IPS-NIHi7 (cell line): Measurements from ENCODE around the gene ZSCAN18.

ENCODE experiments used
- DNase-seq: peaks from one replicate; pipeline ENCODE4 v3.0.0; 2012; ENCODE audit warnings: mixed read lengths; ENCODE audit errors: extremely low spot score

Gene ZSCAN18

DNA sequence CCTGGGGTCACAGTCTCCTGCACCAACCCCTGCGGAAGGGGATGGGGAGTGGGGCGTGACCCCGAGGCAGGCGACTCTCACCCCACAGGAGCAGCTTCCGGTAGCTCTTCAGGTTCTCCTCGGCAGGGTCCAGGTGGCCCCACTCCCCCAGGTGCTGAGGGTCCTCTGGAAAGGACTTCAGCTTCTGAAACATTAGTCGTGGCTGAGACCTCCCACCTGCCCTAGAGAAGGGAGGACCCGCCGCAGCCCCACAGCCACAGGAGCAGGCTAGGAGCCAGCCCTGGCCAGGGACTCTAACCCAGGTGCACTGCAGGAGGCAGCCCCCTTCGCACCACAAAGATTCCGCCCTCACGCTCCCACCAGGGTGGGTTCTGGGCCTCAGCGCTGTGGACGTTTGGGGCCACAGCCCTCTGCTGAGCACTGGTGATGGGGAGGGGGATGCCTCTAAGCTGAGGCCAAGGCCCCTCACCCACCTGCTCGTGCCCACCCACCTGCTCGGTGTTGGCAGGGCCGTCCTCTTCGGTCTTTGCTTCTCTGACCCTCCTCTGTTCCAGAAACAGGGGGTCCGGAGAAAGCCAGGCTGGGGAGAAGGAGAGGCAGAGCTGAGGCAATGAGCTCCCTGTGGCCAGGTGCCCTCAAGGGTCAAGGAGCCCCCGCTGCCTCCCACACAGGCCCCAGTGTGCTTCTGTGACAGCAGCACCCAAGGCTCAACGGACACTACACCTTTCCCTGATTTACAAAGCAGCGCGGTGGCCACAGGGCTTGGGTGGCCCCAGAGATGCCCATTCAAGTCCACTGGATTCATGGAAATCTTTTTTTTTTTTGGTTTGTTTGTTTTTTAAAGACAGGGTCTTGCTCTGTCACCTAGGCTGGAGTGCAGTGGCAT is 11.0 kb downstream of the ZSCAN18 start:
- no peak for DNase-seq

DNA sequence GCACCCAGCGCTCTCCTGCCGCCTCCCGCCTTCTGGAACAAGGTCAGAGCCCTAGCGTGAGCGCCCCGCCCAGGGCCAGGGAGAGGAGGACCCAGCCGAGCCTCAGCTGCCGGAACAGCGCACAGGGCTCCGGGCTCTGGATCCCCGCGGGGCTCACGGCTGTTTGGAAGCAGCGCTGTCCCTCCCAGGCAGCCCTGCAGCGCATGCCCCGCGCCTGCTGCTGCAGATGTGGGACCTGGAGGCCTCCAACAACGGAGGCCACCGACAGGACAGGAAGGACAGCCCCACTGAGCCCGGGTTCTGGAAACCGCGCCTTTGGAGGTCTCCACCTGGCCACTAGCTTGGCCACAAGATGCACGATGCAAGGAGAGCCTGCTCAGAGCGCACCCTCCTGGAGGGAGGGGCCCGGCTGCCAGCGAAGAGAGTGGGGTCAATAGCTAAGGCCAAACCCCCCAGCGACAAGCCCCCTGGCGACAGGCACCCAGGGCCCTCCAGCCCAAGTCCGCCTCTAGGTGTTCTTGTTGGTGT is 12.6 kb downstream of the ZSCAN18 start:
- no peak for DNase-seq

DNA sequence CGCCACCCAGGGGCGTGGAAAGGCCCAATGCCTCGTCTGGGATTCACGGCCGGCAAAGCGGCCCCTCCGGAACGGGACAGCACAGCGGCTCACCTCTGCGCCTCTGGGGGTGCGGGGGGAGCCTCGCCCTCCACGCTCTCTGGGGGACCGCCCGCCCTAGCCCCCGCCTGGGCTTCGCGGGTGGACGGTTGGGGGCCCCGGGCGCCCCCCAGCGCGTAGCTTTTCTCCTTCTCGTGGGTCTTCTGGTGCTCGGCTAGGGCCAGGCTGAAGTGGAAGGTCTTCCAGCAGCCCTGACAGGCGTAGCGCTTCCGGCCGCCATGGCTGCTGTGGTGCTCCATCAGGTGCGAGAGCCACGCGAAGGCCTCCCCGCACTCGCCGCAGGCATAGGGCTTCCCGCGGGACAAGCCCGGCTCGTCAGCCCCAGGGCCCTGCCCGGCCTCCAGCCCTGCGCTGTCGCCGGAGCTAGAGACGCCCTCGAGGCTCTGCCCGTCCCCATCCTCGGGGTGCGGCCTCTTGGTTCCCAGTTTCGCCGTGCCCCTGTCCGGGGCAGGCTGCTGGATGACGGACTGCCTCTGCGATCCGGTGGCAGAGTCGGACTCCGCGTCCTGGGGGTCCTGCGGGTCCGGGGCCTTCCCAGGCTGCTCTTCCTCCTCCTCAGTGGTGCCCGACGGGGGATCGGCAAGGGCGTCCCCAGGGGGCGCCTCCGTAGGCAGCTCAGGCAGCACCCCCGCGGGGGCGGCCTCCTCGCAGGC is 13.3 kb downstream of the ZSCAN18 start:
- no peak for DNase-seq

DNA sequence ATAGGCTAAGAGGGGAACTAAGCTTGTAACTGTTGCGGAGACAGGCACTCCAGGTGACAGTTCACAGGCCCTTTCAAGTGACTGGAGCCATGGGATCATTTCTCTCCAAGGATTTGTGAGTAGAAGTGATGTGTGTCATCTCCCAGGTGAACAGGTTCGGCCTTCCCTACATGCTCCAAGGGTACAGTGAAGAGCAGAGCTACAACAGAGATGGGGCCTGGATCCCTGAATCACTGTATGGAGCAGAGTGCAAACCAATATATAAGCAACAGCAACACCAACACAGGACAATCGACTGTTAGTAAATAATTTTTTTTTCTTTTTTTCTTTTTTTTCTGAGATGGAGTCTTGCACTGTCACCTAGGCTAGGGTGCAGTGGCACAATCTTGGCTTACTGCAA is 15.0 kb downstream of the ZSCAN18 start:
- no peak for DNase-seq

DNA sequence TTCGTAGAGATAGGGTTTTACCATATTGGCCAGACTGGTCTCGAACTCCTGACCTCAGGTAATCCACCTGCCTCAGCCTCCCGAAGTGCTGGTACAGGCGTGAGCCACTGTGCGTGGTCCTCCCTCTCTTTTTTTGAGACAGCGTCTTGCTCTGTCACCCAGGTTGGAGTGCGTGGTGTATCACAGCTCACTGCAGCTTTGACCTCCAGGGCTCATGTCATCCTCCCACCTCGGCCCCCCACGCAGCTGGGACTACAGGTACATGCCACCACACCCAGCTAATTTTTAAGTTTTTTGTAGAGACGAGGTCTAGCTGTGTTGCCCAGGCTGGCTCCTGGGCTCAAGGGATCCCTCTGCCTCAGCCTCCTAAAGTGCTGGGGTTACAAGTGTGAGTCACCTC is 18.2 kb downstream of the ZSCAN18 start:
- no peak for DNase-seq

DNA sequence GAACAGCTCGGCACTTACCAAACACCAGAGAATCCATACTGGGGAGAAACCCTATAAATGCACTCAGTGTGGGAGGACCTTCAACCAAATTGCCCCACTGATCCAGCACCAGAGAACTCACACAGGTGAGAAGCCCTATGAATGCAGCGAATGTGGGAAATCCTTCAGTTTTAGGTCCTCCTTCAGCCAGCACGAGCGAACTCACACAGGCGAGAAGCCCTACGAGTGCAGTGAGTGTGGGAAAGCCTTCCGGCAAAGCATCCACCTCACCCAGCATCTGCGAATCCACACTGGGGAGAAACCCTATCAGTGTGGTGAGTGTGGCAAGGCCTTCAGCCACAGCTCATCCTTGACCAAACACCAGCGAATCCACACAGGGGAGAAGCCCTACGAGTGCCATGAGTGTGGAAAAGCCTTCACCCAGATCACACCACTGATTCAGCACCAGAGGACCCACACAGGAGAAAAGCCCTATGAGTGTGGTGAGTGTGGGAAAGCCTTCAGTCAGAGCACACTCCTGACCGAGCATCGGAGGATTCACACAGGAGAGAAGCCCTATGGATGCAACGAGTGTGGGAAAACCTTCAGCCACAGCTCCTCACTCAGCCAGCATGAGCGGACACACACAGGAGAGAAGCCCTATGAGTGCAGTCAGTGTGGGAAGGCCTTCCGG is 30.7 kb downstream of the ZSCAN18 start:
- no peak for DNase-seq

DNA sequence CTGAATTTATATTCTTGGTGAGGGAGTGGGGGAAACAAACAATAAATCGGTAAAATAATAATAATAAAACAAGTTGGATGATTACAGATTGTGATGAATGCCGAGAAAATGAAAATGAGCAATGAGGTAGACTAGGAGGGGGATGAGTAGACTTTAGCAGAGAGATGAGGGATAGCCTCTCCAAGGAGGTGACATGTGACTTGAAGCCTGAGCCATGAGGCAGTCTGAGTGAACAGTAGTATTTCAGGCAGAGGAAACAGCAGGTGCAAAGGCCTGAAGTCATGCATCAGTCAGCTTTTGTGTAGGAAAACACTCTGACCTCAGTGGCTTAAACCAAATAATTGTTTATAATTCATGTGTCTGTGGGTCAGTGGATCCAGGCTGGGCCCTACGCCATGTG is 34.3 kb downstream of the ZSCAN18 start:
- DNase-seq: no peak

DNA sequence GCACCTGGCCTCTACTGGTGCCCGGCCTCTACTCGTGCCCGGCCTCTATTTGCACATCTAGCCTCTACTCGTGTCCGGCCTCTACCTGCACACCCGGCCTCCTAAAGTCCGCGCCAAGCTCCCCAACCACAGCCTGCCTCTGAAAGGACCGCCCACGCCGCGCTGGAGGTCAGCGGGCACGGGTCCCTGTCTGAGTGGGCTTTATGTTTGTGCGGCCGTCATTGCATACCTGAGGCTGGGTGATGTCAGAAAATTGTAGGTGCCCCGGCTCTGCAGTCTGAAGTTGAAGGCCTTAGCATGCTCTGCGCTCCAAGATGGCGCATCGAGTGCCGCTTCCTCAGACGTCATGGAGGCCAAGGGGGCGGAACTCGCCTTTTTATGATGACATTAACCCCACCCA is 37.8 kb downstream of the ZSCAN18 start:
- no peak for DNase-seq

DNA sequence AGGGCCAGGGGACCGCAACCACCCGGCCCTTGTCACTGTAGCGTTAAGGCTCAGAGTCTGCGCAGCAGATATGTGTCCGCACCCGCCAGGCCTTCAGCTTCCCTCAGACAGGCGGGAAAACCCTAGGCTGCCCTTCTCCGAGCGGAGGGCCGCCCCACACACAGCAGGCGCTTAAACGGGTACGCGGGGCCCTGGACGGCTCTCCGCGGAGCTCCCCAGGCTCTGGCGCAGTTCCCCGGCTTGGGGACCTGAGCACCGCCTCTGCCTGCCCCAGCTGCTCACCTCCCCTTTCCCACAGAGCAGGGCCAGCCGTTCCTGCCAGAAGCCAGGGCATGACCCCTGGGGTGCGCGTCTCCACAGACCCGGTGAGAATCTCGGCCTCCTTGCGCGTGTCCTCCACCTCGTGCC is 38.4 kb downstream of the ZSCAN18 start:
- no peak for DNase-seq

DNA sequence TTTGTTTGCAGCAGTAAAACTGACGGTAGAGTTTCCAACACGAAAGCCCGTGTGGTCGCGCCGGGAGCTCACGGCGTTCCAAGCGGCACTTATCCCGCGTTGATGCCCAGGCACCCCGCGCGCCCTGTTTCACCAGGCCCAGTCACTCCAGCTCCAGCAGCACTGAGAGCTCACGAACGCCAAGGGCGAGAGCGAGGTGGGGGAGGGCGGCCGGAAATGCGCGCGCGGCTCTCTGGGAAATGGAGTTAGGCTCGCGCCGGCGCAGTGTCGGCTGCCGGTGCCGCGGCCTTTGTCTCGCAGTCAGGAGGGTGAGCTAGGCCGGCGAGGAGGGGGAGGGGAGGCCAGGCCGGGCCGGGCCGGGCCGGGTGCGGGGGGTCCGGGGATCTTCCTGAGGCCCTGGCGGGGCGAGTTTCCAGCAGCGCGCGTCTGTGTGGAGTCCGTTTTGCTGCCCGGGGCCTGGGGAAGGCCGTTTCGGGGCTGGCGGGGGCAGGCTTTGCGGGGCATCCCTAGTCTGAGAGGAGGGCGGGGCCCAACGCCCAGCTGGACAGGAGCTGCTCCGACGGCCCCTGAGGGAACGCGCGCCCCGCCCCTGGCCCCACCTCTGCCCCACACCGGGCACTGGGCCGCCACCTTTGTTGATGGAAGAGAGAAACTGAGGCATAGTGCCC is 38.9 kb downstream of the ZSCAN18 start, which contains the start of gene ZNF135:
ZNF135 (plus strand) TSS at position 280 of the 668 bp plus-strand sequence. CDS start 721 bp downstream, outside the sequence.
- DNase-seq: peak; percentile 98

DNA sequence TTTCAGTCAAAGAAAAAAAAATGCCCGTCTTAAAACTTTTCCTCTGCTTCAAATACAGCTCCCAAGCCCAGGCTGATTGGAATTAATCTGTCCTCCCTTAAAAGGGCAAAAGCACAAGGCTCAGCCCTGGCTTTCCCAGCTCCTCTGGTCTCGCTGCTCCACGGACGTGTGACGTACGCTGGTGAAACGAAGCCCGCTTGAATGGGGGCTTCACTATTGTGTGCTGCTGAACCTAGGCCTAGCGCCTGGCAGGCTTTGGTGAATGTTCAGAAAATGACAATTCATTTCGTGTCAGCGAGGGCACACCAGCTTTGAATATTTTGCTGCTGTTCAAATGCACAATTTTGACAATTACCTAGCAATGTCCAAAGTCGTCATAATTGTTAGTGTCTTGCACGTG is 39.6 kb downstream of the ZSCAN18 start:
- DNase-seq: no peak

DNA sequence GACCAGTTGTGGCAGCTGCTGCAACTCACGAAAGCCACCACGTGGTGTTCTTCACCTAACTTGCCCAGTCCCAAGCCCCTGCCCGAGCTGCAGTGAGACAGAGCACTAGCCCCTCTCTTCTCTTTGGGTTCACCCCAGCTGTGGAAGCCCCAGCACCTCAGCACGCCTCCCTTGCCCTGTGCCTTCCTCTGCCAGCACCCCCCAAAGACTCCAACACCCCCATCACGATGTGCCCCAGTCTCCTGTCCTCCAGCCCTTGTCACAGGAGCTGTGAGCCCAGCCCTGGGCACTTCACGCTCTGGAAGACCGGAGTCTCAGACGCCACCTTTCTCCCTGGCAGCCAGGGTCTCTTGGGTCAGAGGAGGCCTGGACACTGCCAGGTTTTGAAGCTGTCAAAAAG is 41.2 kb downstream of the ZSCAN18 start:
- no peak for DNase-seq

DNA sequence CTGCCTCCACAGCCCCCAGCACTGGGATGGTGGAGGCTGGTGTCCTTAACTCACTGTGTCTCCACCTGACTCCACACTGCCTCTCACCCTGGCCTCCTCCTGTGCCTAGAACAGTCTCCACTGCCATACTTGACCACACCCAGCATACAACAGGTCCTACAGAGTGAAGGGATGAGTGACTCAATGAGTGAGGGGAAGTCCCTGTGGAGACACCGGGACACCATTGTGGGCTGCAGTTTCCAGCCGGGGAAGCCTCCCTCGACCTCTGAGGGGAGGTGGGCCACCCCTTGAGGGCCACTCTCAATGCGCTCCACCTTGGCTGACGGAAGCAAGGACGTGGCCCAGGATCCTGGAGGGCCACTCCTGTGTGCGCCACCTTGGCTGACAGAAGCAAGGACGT is 41.8 kb downstream of the ZSCAN18 start:
- DNase-seq: no peak

DNA sequence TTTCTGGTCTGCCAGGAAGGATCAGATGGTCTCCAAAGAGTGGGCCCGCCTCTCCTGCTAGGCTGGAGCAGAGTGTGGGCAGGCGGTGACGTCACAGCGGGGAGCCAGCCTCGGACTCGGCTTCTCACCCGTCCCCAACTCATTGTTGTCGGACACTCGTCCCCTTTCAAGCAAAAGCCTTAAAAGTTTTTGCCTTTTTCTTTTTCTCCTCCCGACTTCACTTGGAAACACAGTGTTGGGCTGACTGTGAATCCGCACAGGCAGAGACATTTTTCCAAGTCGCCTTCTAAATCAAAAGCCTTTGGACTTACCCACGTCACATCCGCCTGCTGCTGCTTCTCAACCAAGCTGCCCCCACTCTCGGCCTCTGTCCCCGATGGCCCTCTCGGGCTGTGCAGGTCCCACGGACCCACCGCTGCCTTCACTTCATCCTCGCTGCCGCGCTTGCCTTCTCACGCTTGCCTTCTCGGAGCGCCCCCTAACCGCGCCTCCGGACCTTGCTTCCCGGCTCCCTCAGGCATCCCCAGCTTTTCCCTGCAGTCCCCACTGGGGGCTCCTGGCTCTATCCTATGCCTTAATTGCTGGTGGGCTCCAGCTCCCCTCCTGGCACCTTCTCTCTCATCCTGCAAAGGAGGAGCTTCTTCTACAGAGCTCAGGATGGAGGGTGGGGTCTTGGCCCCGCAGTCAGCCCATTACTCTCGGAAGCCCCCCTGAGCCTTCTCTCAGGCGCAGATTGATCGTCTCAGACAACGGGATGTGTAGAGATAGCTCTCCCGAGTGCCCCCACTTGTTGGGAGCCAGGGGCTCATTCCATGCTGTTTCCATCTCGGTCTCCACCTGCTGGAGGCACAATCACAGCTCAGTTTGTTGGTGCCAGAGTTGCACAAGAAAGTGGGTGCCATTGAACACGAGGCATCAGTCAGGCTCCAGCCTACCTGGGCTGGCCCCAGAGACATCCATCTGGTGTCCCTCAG is 42.8 kb downstream of the ZSCAN18 start:
- DNase-seq: peak; percentile 68

DNA sequence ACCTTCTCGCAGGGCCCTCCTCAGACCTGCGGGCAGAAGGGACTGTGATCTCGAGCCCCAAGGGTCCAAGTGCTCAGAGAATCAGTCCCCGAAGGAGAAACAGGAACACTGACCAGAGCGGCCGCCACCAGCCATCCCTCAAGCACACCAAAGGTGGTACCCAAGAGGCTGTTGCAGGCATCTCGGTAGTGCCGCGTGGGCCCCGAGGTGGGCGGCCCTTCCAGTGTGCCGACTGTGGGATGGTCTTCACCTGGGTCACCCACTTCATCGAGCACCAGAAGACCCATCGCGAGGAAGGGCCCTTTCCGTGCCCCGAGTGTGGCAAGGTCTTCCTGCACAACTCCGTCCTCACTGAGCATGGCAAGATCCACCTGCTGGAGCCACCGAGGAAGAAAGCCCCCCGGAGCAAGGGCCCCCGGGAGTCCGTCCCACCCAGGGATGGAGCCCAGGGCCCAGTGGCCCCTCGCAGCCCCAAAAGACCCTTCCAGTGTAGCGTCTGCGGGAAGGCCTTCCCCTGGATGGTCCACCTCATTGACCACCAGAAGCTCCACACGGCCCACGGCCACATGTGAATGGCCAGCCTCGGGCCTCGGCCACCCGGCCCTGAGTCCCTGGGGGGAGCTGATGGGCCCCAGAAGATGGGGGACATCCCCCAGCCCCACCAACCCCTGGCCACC is 44.4 kb downstream of the ZSCAN18 start:
- no peak for DNase-seq

DNA sequence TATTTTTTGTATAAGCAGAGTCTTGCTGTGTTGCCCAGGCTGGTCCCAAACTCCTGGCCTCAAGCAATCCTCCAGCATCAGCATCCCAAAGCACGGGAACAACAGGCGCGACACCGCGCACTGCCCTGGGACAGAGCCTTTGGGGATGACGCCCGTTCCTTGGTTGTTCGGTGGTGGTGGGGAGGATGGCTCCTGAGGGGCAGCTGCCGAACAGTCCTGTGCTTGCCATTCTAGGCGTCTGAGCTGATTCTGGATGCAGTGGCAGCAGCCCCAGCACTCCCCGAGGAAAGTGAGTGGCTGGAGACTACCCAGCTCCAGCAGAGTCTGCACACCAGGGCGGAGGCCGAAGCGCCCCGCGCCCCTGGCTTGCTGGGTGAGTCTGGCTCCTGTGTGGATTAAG is 45.8 kb downstream of the ZSCAN18 start:
- DNase-seq: no peak

DNA sequence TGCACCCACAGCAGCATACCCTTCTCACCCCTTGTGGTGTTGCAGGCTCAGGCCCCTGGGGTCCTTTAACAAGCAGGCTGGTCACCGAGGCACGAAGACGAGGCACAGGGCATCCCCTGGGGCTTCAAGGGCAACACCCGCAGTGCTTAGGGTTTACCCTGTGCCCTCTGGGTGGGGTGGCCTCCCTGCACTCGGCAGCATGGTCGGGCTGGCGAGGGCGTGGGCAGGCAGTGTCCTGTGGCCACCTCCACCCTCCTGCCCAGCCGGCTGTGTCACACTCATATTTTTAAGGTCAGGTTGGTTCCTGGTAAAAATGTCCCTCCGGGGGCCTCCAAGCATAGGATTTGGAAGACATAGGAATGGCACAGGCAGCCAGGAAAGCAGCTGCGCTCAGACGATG is 50.4 kb downstream of the ZSCAN18 start:
- DNase-seq: no peak

DNA sequence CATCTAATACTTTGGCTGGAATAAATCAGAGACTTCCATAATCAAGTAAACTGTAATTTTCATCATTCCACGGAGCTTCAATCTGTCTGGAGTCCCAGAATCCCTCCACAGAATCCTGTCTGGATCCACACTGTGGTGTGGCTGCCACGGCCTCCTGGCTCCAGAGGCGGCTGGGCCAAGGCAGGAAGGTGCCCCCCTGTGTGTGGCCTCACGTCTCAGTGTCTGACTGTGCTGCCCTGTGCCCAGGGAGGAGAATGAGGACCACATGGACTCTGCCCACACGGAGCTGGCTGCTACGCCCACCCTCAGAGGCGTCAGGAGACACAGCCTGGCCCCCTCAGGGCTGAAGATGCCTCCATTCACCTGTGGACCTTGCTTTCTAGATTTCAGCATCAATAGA is 51.2 kb downstream of the ZSCAN18 start:
- no peak for DNase-seq

DNA sequence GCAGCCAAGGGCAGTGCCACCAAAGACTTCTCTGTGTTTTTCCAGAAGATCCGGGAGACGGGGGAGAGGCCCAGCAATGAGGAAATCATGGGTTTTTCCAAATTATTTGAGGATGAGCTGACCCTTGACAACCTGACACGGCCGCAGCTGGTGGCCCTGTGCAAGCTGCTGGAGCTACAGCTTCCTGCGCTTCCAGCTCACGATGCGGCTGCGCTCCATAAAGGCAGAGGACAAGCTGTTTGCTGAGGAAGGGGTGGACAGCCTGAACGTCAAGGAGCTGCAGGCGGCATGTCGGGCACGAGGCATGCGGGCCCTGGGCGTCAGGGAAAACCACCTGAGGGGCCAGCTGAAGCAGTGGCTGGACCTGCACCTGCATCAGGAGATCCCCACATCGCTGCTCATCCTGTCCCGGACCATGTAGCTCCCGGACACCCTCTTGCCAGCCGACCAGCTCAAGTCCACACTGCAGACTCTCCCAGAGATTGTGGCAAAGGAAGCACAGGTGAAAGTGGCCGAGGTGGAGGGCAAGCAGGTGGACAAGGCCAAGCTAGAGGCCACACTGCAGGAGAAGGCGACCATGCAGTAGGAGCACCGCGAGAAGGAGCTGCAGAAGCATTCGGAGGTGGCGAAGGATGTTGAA is 52.5 kb downstream of the ZSCAN18 start:
- DNase-seq: no peak
